Mucosa of descending colon (tissue), 3 donors: Measurements from ENCODE around the gene NKX3-2. TPM values are rescaled to one million over a fixed set of nuclear protein-coding genes. Genes with fewer than 3 reads are reported as not detected.

ENCODE experiments used
- ATAC-seq: fragments of 200-7000 bp; cut with Tn5 transposase; one replicate; pipeline ENCODE4 v1.9.1; 2020; ENCODE audit warnings: mild to moderate bottlenecking, moderate library complexity
- DNase-seq, 3 donors: peaks; one replicate each; pipeline ENCODE4 v3.0.0-alpha.2; 2020
- H3K36me3 ChIP-seq: fragments of 200-600 bp; one replicate; pipeline ENCODE4 v1.8.0; 2021; ENCODE audit warnings: low read depth, mild to moderate bottlenecking
- H3K4me1 ChIP-seq: fragments of 200-600 bp; one replicate; pipeline ENCODE4 v1.8.0; 2021; ENCODE audit warnings: low read depth, mild to moderate bottlenecking
- H3K4me3 ChIP-seq: fragments of 200-600 bp; one replicate; pipeline ENCODE4 v1.8.0; 2021; ENCODE audit warnings: mild to moderate bottlenecking
- H3K9me3 ChIP-seq: fragments of 200-600 bp; one replicate; pipeline ENCODE4 v1.8.0; 2021; ENCODE audit warnings: mild to moderate bottlenecking
- CTCF ChIP-seq: fragments of 200-600 bp; IDR thresholded peaks from one replicate; pipeline ENCODE4 v1.8.0; 2022; ENCODE audit warnings: antibody characterized with exemption, mild to moderate bottlenecking
- intact Hi-C, 2 donors: fragments of 100-400 bp; cut with DNase I in 1 of 2; cut with micrococcal nuclease in 1 of 2; formaldehyde crosslinking; loops; one replicate each; pipeline versions ENCODE4 v1.11.0 to v1.11.1; 2022; cut with DNase I, micrococcal nuclease
- total RNA-seq, 3 donors: library from RNA; stranded (reverse); fragmentation: NEBNext Ultra II Directional in 2 of 3; extraction: Animal tissue kit (Norgen Biotek cat#: 25700) in 2 of 3; gene quantifications; one replicate each; pipeline versions ENCODE4 v1.2.1 to v1.2.4, GENCODE V29; 2021 to 2023
- donor health status: DM: no; HTN: no; CAD: no; lungs with moderate emphysema.
- donor health status: DM: no; HTN: no; CAD: no.
- donor health status: DM: no; HTN: yes; CAD: no.

NKX3-2 gene
- total RNA-seq, 3 donors from 2014 or later, result 0.61 to 26.3 (median 0.72) TPM

GRCh38 chr4:13544606-13545393, 492 bp upstream of the NKX3-2 start:
- peaks cover 30% of the 10 kb centered on the region for H3K4me1 ChIP-seq

DNA sequence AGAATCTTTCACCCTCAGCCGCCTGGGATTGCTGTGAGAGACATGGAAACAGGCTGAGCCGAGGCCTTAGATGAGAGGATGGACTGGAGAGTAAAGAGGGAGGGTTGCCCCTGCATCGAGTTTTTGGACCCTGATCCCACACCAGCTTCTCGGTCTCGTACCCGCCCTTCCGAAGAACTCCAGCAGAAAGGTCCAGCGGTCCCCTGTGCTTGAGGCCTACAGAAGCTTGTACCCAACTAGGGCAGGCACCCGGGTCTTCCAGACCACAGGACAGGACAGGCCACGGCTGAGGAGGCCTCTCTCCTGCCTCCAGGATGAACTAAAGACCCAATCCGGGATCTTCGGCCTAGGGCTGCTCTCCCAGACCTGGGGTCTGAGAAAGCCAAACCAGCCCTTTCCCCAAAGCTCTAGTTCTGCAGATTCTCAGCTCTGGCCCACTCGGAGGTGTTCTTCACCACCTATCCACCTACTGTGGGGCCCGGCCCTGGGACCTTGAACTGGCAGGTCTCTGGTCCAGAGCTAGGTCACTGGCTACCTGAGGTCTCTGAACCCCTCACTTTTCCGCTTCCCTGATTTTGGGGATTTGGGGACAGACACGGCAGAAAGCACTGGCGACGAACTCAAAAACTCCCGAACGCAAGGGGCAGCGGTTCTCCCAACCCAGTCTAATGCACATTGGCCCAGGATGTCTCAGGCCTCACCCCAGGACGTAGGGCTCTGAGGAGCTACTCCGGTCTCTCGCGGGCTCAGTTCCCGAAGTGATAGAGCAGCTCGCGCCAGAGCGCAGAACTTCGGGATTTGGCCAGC, 1.1 kb downstream of the NKX3-2 start:
- TF ChIP-seq CTCF, result no peak
- peaks cover 25% of the 10 kb centered on the region for H3K4me1 ChIP-seq
- no peaks in the 10 kb centered on the region for H3K9me3 ChIP-seq
- H3K36me3 ChIP-seq, result no peaks in the 10 kb centered on the region
- no peak overlapping the region for H3K4me3 ChIP-seq
- no peak for ATAC-seq
- DNase-seq, result no peak
- intact Hi-C loops, result no loop called here

More at GRCh38 chr4:13544606-13545393, 492 bp upstream of the NKX3-2 start:
- Histone ChIP-seq H3K9me3 (no peaks in the 10 kb centered on the region), H3K36me3 (no peaks in the 10 kb centered on the region), H3K4me3 (peak overlapping the region; percentile 14)
- intact Hi-C loops, result loop anchor here (5.0 kb wide), 2 partner anchors 692 to 817 kb away; no protein-coding TSS in a partner anchor
- no peak for TF ChIP-seq CTCF
- peak; percentile 79 to 82 (median 81) for DNase-seq
- ATAC-seq, result peak; percentile 81

GRCh38 chr4:13542577-13543031, 1.7 kb downstream of the NKX3-2 start:
- Histone ChIP-seq H3K36me3 (no peaks in the 10 kb centered on the region), H3K9me3 (no peaks in the 10 kb centered on the region), H3K4me3 (no peak overlapping the region), H3K4me1 (peaks cover 22% of the 10 kb centered on the region)
- DNase-seq (no peak), ATAC-seq (no peak)
- no peak for TF ChIP-seq CTCF
- intact Hi-C loops, result no loop called here

DNA sequence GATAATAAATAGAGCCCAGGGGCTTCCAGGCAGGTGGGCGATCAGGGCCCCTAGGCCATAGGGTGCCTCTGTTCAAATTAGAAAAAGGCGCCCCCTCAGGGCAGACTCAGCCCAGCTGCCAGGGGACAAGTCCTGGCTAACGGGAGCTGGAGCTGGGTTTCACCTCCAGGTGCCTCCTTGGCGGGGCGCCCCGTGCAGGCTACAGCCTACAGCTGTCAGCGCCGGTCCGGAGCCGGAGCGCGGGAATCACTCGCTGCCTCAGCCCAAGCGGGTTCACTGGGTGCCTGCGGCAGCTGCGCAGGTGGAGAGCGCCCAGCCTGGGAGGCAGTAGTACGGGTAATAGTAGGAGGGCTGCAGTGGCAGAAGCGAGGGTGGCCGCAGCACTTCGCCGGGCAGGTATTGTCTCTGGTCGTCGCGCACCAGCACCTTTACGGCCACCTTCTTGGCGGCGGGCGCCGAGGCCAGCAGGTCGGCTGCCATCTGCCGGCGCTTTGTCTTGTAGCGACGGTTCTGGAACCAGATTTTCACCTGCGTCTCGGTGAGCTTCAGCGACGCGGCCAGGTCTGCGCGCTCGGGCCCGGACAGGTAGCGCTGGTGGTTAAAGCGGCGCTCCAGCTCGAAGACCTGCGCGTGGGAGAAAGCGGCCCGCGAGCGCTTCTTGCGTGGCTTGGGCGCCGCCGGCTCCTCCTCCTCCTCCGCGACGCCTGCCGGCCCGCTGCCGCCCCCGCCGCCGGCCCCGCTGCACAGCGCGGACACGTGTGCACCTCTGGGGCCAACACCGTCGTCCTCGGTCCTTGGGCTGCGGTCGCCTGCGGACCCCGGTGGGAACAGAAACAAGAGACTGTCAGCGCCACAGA, 2.4 kb downstream of the NKX3-2 start:
- H3K4me1 ChIP-seq, result peaks cover 16% of the 10 kb centered on the region
- peak; percentile 56 for ATAC-seq
- no peaks in the 10 kb centered on the region for H3K9me3 ChIP-seq
- peak in 2 of 3 donors; percentile 76 for DNase-seq
- no peaks in the 10 kb centered on the region for H3K36me3 ChIP-seq
- intact Hi-C loops, result no loop called here
- no peak overlapping the region for H3K4me3 ChIP-seq
- no peak for TF ChIP-seq CTCF

DNA sequence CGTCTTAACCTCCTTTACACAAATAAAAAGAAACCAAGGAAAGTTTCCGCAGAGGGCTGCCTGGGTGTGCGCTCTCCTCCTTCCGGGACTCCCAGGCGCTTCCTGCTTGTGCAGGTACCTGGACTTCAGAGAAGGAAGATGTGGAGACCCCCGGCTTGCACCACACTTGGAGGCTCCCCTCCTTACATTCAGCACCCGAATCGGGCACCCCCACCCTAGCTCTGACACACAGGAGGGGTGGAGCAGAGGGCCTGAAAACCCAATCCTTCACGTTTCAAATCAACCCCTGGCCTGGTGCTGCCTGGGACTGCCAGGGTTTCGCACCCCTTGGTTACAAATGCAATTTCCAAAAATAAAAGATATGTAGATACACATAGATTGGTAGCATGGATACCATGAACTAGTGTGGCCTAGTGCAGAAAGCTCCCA, 3.1 kb downstream of the NKX3-2 start:
- Histone ChIP-seq H3K36me3 (no peaks in the 10 kb centered on the region), H3K9me3 (no peaks in the 10 kb centered on the region), H3K4me1 (peaks cover 15% of the 10 kb centered on the region), H3K4me3 (no peak overlapping the region)
- ATAC-seq (no peak), DNase-seq (no peak)
- intact Hi-C loops, result no loop called here
- no peak for TF ChIP-seq CTCF
